SK-N-MC (cell line): ENCODE data around the gene VPS37C.

Experiments used
- EZH2 ChIP-seq: fragments of 200-600 bp; sonication (generic); IDR thresholded peaks from one replicate; pipeline ENCODE4 v1.6.1; 2017; ENCODE audit warnings: antibody characterized with exemption
- FOXP2 ChIP-seq: optimal IDR thresholded peaks from 2 replicates; pipeline ENCODE3; 2011; ENCODE audit warnings: mild to moderate bottlenecking, moderate library complexity; ENCODE audit not compliant: insufficient read depth; ENCODE audit errors: extremely low read length, control extremely low read depth
- POLR2AphosphoS5 ChIP-seq: IDR thresholded peaks from 2 replicates; pipeline ENCODE4 v1.6.1; 2012; ENCODE audit warnings: mild to moderate bottlenecking, low read depth, low read length, borderline replicate concordance

DNA sequence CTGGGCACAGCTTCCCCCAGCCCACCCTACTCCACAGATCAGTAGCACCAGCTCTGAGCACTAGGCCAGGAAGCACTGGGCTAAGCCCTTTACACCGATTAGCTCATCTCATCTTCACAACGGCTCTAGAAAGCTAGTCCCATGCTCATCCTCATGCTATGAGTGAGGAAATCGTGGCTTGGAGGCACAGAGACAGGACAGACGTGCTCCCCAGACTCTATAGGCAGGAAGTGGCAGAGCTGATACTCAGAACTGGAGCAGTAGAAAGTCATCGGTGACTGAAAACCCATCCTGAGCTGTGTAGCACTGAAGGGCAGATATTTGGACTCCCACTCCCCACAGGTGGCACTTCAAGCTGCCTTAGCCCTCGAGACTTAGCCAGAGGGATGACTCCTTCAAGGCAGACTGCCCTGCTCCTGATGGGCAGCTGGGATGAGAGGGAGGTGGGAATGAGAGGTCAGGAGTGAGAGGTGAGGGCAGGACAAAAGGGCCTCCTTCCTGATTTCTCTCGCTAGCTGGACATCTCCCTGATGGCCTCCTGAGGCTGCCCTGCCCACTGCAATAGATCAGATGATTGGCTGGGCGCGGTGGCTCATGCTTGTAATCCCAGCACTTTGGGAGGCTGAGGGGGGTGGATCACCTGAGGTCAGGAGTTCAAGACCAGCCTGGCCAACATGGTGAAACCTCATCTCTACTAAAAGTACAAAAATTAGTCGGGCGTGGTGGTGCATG, 49.3 kb downstream of the VPS37C start:
- TF ChIP-seq POLR2AphosphoS5 = no peak
- no peak for TF ChIP-seq EZH2
- TF ChIP-seq FOXP2 = no peak
